Endothelial cell of umbilical vein (primary cell): Measurements from ENCODE around the gene FHIT.

Source experiments
- CTCF ChIP-seq, 2 donors: IDR thresholded peaks; 1 replicate in 1 of 2; 2 replicates in 1 of 2; pipeline ENCODE4 v1.5.1; 2011; ENCODE audit warnings: low read length in 2 of 2, mild to moderate bottlenecking in 2 of 2, moderate library complexity in 2 of 2, control low read depth in 1 of 2, inconsistent platforms in 1 of 2, low read depth in 1 of 2; ENCODE audit not compliant: insufficient read depth in 1 of 2; ENCODE audit errors: extremely low read depth in 1 of 2
- EZH2 ChIP-seq: IDR thresholded peaks from 2 replicates; pipeline ENCODE4 v1.6.1; 2012; ENCODE audit warnings: borderline replicate concordance, low read depth, mild to moderate bottlenecking, moderate library complexity, low read length, inconsistent platforms; ENCODE audit not compliant: severe bottlenecking
- JUN ChIP-seq: IDR thresholded peaks from 2 replicates; pipeline ENCODE4 v1.6.1; 2011; ENCODE audit warnings: borderline replicate concordance, low read depth; ENCODE audit not compliant: insufficient read length, insufficient read depth
- MYC ChIP-seq: IDR thresholded peaks from one replicate; pipeline ENCODE4 v1.6.1; 2011; ENCODE audit warnings: mild to moderate bottlenecking, low read depth, low read length
- POLR2A ChIP-seq: IDR thresholded peaks from 2 replicates; pipeline ENCODE4 v1.6.1; 2012; ENCODE audit warnings: low read depth, mild to moderate bottlenecking, control low read depth, low read length
- POLR2AphosphoS5 ChIP-seq: IDR thresholded peaks from 2 replicates; pipeline ENCODE4 v1.6.1; 2012; ENCODE audit warnings: low read depth, mild to moderate bottlenecking, control low read depth, low read length, moderate library complexity; ENCODE audit not compliant: insufficient read depth
- TF ChIP-seq, protein P1 (sequence below): IDR thresholded peaks from 2 replicates; pipeline ENCODE4 v1.6.1; 2011; ENCODE audit not compliant: insufficient read depth, insufficient read length

GRCh38 chr3:60453326-60453725, 797.9 kb downstream of the FHIT start:
- TF ChIP-seq MYC = no peak
- no peak for TF ChIP-seq CTCF (IDR thresholded peaks at IDR 0.05; ENCODE audit: extremely low read depth in 1 of 2, insufficient read depth in 1 of 2, low read depth in 1 of 2, low read length in 2 of 2)
- TF ChIP-seq POLR2A = no peak
- no peak for TF ChIP-seq EZH2
- TF ChIP-seq JUN = no peak
- TF ChIP-seq, protein P1, sequence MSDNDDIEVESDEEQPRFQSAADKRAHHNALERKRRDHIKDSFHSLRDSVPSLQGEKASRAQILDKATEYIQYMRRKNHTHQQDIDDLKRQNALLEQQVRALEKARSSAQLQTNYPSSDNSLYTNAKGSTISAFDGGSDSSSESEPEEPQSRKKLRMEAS = no peak
- TF ChIP-seq POLR2AphosphoS5 = no peak
